Inferior parietal cortex (tissue), 1 donor: Measurements from ENCODE around the gene TMEM219.
"Not testable (repeated sequence)": the region's sequence is repeated elsewhere in the genome, so short reads cannot be mapped to it uniquely, and the experiment has no call there.

Experiments used
- DNase-seq: peaks from one replicate; pipeline ENCODE4 v3.0.0-alpha.2; 2016; ENCODE audit errors: extremely low spot score

Gene TMEM219

GRCh38 chr16:29961479-29962343 lies at the start of gene TMEM219:
TSS of gene TMEM219 (plus strand) at chr16:29962079. CDS start at chr16:29963144, 1,065 bp downstream.
- peak; percentile 92 for DNase-seq

DNA sequence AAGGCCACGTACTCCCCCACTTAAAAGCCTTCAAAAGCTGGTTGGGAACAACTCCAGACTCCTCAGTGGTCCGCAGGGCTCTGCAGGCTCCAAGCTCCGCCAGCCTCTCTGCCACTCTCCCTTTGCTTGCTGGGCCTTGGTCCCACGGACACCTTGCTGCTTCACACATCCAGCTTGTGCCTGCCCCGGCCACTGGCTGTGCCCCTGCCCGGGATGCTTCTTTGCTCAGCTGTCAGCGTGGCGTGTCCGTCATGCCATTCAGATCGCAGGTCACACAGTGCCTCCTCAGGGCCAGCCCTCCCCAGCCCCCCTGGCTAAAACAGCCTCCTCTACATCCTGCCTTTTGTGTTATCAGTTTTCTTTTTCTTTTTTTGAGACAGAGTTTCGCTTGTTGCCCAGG lies 49.8 kb upstream of the TMEM219 start:
- no peak for DNase-seq

DNA sequence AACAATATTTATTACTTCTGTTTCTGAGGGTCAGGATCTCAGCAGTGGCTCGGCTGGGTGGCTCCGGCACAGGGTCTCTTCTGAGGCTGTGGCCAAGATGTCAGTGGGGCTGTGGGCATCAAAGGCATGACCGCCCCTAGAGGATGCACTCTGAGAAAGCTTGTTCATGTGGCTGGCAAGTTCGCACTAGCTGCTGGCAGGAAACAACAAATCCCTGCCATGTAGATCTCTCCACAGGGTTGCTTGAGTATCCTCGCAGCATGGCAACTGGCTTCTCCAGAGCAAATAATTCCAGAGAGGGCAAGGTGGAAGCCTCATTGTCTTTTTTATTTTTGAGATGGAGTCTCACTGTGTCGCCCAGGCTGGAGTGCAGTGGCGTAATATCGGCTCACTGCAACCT lies 48.4 kb upstream of the TMEM219 start:
- no peak for DNase-seq

DNA sequence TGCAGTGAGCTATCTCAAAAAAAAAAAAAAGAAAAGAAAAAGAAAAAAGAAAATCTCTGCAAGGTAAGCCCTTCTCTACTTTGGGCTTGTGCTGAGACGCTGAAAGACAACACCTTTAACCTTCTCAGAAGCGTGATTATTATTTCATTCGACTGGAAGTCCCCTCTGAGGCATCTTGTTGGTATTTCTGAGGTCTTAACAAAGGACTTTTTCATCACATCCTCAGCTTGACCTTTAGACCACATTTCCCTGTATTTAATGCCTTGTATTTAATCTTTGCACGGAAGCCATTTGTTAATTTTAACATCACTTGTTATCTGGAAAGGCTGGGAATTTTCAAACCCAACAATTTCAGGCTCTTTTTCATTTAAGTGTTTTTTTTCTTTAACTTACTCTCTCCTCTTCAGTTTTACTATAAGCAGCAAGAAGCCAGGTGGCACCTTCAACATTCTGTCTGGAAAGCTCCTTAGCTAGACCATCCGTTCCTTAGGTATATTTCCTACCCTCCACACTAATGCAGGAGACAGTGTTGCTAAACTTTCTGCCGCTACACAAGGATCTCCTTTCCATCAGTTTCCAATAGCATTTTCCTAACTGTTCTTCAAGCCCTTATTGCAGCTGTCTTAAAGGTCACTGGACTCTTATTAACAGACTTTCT lies 46.2 kb upstream of the TMEM219 start:
- DNase-seq: no peak

DNA sequence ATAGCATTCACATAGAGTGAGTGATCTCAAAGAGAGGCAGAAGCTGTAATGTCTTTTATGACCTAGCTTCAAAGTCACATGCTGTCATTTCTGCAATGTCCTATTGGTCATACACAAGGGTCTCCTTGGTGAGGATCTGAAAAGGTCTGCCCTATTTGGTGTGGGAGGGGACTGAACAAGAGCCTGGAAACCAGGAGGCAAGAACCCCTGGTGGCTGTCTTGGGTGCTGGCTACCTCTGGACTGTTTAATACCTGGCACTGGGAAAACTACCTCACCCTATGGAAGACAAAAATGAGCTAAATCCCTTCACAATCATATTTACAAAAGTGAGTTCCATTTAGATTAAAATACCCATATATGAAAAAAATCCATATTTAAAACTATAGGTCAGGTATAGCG lies 44.9 kb upstream of the TMEM219 start:
- DNase-seq: no peak

DNA sequence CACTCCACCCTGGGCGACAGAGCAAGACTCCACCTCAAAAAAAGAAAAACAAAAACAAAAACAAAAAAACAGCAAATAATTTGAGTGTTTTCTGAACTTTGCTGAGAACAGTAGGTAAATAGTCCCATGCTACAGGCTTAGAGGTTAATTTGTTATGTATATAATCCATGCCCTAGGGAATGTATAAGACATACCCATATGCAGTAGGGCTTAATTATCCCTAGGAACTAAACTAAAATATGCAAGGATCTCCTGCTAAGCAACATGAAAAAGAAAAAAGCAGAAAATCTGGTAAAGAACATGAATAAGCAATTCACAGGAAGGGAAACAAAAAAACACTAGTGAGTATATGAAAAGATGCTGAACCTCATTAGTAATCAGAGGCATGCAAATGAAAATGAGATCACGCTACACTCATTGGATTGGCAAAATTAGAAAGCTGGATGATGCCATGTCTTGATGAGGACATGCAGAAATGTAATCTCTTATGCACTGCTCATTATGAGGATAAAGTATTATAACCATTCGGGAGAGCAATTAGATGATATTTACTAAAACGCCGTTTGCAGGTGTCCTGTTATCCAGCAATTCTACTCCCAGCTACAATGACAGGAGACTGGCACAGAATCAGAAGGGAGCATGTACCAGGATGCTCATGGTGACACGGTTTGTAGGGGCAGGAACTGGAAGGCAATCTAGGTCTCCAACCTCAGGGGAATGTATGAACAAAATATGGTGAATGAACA lies 41.4 kb upstream of the TMEM219 start:
- peak; percentile 76 for DNase-seq

DNA sequence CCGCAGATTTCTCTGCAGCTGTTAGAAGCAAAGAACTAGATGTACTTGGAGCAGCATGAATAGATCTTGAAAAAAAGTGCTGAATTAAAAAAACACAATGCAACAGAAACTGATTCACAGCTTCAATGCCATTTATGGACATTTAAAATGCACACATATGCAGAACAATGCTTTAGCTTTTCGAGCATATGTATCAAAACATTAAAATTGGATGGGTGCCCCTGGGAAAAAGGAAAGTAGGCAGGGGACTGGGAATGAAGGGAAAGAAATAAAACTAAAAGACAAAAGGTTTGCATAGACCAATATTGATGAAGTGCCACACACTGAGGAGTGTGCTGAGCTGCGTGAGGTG lies 40.9 kb upstream of the TMEM219 start:
- DNase-seq: peak; percentile 69

- DNase-seq: no peak
Observed at GRCh38 chr16:29922326-29922725, 39.6 kb upstream of the TMEM219 start.

DNA sequence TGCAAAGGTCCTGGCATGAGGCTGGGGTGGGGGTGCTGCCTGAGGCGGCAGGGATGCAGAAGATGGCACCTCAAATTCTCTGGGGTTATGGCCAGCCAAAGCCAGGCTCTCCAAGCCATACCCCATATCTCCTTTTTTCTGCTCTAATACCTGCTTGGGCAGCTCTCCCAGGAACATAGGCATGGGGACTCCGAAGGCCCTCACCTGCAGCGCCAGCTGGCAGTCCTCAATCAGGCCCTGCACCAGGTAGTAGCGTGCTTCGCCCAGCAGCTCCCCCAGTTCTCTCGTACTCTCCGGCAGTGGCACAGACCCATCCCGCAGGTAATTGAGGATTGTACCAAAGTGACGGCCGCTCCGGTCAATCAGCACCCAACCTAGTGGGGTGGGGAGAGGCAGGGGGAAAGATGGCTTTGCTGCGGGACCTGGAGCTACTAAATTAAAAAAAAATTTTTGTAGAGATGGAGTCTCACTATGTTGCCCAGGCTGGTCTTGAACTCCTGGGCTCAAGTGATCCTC lies 38.8 kb upstream of the TMEM219 start:
- DNase-seq: no peak

DNA sequence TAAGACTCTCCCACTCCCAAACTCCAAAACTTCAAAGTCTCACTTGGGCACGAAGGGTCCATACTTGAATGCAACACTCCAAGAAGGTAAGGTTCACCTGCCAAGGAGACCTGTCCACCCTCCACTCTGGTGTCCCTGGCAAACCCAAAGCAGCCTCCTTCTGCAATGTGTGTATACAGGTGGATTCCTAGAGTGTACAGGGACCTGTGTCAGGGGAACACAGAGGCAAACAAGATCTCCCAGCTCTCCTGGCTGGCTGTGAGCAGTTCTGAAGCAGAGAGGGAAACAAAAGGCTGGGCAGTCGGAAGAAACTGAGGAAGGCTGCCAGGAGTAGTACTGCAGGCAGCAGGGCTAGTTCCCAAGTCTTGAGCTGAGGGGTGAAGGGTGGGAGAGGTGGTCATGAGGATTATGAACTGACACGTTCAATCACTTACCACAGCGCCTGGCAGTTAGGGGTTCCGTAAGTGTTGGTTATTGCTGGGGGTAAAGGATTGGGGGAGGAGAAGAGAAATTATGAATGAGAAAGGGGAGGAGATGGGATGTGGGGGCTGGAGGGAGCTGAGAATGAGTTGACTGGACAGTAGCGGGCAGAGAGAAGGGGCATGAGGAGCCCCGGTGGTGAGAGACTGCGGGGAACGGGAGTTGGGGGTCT lies 36.6 kb upstream of the TMEM219 start:
- DNase-seq: no peak

DNA sequence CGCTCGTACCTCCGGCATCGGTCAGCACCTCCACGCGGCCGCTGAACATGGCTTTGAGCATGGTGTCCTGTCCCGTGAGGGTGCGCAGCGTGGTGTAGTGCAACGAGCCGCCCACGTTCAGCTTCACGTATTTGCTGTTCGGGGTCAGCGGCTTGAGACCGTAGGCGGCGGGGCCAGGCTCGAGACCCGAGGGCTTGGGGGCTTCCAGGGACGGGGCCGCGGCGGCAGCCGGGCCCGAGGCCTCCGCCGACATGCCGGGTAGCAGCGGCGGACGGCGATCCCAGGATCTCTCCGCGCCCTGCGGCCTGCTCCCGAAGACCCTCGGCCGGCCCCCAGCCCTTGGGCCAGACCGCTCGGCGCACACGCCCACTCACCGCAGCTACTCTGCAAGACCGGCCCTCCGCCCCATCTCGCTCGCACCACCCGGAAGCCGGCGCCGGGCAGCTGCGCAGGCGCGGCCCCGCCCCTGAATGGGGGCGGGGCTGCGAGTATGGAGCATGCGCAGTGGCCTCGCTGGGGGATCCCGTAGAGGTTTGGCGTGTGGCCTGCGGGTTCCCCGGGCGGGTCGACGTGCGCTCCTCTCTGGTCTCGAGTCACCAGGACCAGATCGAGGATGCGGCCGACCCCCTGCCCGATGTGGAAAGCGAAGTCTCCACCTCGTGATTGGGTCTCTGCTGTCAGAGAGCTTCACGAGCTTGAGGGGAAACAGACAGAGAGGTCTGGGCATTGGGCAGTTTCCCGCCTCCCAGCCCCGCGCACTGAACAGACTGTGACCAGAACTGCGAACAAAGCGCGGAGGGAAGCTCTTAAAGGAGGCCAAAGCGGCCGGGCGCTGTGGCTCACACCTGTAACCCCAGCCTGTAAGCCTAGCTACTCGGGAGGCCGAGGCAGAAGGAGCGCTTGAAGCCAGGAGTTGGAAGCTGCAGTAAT lies 35.8 kb upstream of the TMEM219 start, which contains the start of gene KCTD13:
Gene KCTD13, minus strand, starts transcription at position 446 of the 930 bp plus-strand sequence. Its CDS starts 193 bp downstream, at position 253.
- peak; percentile 93 for DNase-seq

- no peak for DNase-seq
Observed at GRCh38 chr16:29926711-29927052, 35.2 kb upstream of the TMEM219 start.

DNA sequence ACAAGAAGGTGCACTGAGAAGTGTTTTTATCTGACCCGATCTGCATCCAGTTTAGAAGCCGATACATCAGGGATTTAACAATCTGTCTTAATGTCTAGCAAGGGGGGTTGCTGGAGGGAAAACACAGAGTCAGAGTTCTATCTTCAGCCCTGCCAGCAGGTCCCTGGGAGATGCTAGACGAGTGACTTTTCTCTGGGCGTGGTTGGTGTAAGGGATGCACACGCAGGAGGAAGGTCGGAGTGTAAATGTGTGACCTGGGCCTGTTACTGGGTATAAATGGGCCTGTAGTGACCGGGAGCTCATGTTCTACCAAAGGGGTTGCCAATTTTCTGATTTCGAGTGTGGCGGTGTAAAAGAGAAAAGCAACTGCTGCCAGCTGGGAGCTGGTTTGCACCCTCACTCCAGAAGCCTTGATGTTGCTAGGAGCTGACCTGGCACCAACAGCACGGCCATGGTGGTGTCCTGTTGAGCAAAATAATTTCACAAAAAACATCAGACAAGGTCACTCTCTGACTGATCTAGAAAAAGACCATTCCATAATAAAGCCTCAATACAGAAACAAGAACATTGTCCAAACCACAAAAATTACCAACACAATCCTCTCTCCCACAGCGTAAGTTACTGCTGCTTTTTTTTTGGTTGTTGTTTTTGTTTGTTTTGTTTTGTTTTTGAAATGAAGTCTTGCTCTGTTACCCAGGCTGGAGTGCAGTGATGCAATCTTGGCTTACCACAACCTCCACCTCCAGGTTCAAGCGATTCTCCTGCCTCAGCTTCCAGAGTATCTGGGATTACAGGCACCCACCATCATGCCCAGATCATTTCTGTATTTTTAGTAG lies 34.6 kb upstream of the TMEM219 start:
- peak; percentile 19 for DNase-seq

- DNase-seq: not testable (repeated sequence)
Observed at GRCh38 chr16:29931750-29932149, 30.1 kb upstream of the TMEM219 start.

DNA sequence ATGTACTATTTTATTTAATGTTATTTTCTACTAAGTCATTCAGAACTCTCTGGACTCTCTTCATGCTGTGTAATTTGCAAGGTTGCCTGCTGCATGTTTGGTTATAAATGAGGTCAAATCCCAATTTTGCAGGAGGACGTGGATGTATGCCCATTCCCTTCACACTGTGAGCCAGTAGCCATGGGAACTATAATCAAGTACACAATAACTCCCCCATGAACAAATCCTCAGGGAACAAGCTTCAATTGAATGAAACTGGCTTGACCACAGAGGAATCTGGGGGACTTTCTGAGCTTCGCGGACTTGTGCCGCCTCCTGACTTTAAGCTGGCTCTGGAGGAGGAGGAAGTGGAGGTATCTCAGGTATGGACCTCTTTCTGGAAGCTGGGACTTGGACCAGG lies 21.2 kb upstream of the TMEM219 start:
- DNase-seq: no peak

DNA sequence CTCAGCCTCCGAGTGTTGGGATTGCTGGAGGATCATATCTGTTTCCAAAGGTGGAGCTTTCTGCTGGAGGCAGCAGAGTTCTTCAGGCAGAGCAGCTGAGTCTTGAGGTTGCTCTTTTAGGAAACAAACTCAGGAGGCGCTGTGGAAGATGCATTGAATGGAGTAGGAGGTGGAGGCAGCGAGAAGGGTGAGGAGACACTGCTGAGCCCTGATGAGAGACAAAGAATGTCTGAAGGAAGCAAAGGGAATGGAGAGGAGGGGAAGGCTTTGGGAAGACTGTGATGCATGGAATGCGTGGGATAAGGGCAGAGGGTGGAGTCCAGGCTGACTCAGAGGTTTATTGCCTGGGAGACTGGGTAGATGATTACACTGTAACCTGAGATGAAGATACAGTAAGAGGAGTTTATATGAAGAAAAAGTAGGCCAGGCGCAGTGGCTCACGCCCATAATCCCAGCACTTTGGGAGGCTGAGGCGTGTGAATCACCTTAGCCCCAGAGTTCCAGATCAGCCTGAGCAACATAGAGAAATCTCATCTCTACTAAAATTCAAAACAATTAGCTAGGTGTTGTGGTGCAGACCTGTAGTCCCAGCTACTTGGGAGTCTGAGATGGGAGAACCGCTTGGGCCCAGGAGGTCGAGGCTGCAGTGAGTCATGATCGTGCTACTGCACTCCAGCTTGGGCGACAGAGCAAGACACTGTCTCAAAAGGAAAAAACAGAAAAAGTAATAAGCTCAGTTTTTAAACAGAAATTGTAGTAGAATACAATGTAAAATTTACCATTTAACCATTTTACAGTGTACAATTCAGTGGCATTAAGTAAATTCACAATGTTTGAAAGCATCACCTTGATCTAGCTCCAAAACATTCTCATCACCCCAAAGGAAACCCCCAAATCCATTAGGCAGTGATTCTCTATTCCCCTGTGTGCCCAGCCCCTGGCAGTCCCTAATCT lies 17.8 kb upstream of the TMEM219 start:
- no peak for DNase-seq

DNA sequence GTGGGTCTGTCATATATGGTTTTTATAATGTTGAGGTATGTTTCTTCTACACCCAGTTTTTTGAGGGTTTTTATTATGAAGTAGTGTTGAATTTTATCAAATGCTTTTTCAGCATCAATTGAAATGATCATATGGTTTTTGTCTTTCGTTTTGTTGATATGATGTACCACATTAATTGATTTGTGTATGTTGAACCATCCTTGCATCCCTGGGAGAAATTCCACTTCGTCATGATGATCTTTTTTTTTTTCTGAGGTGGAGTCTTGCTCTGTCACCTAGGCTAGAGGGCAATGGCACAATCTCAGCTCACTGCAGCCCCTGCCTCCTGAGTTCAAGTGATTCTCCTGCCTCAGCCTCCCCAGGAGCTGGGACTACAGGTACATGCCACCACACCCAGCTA lies 14.0 kb upstream of the TMEM219 start:
- DNase-seq: no peak

DNA sequence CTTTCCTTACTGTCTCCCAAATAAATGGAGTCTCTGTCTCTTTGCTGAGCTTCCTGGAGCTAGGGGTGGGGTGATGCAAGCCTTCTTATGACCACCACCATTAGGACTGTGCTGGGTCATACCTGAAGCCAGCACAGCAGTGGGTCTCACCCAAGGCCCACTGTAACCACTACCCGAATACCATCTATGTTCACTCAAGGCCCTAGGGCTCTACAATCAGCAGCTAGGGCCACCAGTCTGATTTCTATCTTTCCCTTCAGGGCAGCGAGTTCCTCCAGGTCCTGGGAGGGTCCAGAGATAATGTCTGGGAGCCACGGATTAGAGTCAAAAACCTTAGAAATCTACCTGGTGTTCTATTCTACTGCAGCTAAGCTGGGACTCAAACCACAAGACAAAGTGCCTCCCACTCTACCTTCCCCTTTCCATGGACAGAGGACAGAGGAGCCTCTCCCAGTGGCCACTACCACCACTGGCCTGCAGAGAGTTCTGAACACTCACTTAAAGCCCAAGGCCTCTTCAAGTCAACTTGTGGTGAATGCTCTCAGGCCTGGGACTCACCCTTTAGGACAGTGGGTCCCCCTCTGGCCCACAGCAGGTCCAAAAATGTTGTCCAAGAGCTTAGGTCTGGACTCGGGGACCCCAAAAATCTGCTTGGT lies 10.9 kb upstream of the TMEM219 start:
- no peak for DNase-seq
